Measurements from ENCODE around the gene CCDC146. TPM values are rescaled to one million over a fixed set of nuclear protein-coding genes. Genes with fewer than 3 reads are reported as not detected.

Gene CCDC146
- total and polyA plus RNA-seq, 9 of the 15 experiments (the other 6 are each of a cell fraction or from before 2014, with no cell fraction given): 0.10 to 0.98 (median 0.26) TPM; not detected in 1

- TF ChIP-seq KLF6 (CRISPR knock-in tag; IDR thresholded peaks at IDR 0.05; ENCODE audit: borderline replicate concordance) (no peak), ZNF778 (CRISPR knock-in tag; IDR thresholded peaks at IDR 0.05) (no peak), SIN3B (IDR thresholded peaks at IDR 0.05; ENCODE audit: low read depth) (no peak), HIVEP1 (CRISPR knock-in tag; IDR thresholded peaks at IDR 0.05) (no peak), PRMT5 (CRISPR knock-in tag; IDR thresholded peaks at IDR 0.05) (no peak)
Observed at GRCh38 chr7:77246026-77246640, 123.7 kb downstream of the CCDC146 start (continued).

- no peak overlapping the region for H3K27ac ChIP-seq (ENCODE audit: extremely low read depth, low read depth, low read length)
- FAIRE-seq (peak; percentile 89), DNase-seq (ENCODE audit: extremely low read depth in 1 of 4, low spot score in 3 of 4) (peak; percentile 69 to 82 (median 74)), ATAC-seq (peak; percentile 97)
- no peaks in the 10 kb centered on the region; a peak in 1 of 5 replicates for H3K4me1 ChIP-seq (replicated peaks in 1 of 2; ENCODE audit: control insufficient read depth in 2 of 2, insufficient read depth in 2 of 2, low read length in 2 of 2)
- H3K27me3 ChIP-seq (ENCODE audit: control insufficient read depth in 2 of 2, insufficient read depth in 2 of 2, low read length in 2 of 2): no peaks in the 10 kb centered on the region
- ChIA-PET CTCF (ENCODE audit: low intra/inter-chr PET ratio) (interaction anchor here (0.6 to 1.2 kb wide), 5 partner anchors 85 to 1070 kb away, joined by 3 to 8 read pairs (median 3); no protein-coding TSS in a partner anchor), POLR2A (interaction anchor here (0.5 to 1.5 kb wide), 3 partner anchors 10 to 19 kb away, joined by 3 to 4 read pairs (median 3); no protein-coding TSS in a partner anchor)
- H3K4me3 ChIP-seq: no peak overlapping the region
- no peaks in the 10 kb centered on the region for H3K36me3 ChIP-seq (ENCODE audit: control insufficient read depth, insufficient read depth, low read length)
- 17% methylated on average over 3 of the region's 3 CpGs for WGBS (ENCODE audit: insufficient coverage, low coverage, missing lambda C conversion rate)
- H4K20me1 ChIP-seq (replicated peaks; ENCODE audit: control insufficient read depth, insufficient read depth, low read length): no peaks in the 10 kb centered on the region
- intact Hi-C loops (cut with micrococcal nuclease) (loop anchor here (2.0 to 10.0 kb wide), 2 partner anchors 83 to 123 kb away; partner anchors contain the start of gene CCDC146), in situ Hi-C loops (cut with MboI) (loop anchor here (25.0 kb wide), 1 partner anchor 610 kb away; the partner anchor contains the start of gene POMZP3)
- no TSS peak for BruUV-seq (replicated peaks)
- H3K9ac ChIP-seq (ENCODE audit: insufficient read depth in 1 of 2, low read depth in 2 of 2, low read length in 2 of 2): no peak overlapping the region
- H3K4me2 ChIP-seq (ENCODE audit: insufficient read depth, low read length): no peak overlapping the region
- no peak overlapping the region for H2AFZ ChIP-seq (ENCODE audit: low read depth, low read length)
- no peaks in the 10 kb centered on the region for H3K9me1 ChIP-seq (ENCODE audit: control insufficient read depth, insufficient read depth, low read length)
- H3K9me3 ChIP-seq (replicated peaks; ENCODE audit: control insufficient read depth, insufficient read depth, low read depth, low read length): no peaks in the 10 kb centered on the region
- no peaks in the 10 kb centered on the region for H3K79me2 ChIP-seq (ENCODE audit: control insufficient read depth, insufficient read depth, low read length)
- no peak for TF ChIP-seq ZBTB12 (CRISPR knock-in tag; IDR thresholded peaks at IDR 0.05)
- TF ChIP-seq PBX2 (CRISPR knock-in tag; IDR thresholded peaks at IDR 0.05; ENCODE audit: low read depth): no peak
- TF ChIP-seq PBX2 (tag; conservative IDR thresholded peaks at IDR 0.05; ENCODE audit: low read depth): 0 out of 2 replicates have a peak, but pooled peaks have one; percentile 26
- peak; percentile 69 to 89 (median 84) for TF ChIP-seq CTCF (IDR thresholded peaks at IDR 0.05 in 2 of 3, conservative IDR thresholded peaks at IDR 0.05 in 1 of 3; ENCODE audit: insufficient read depth in 2 of 3, low read depth in 1 of 3, low read length in 3 of 3)
- TF ChIP-seq YY1 (IDR thresholded peaks at IDR 0.05; ENCODE audit: borderline replicate concordance in 1 of 3, control insufficient read depth in 1 of 3, extremely low read depth in 1 of 3, insufficient read depth in 3 of 3, insufficient read length in 1 of 3, insufficient replicate concordance in 2 of 3, low read depth in 1 of 3, low read length in 2 of 3): peak in 2 of 3 experiments; percentile 30 to 51
- TF ChIP-seq NFATC3 (IDR thresholded peaks at IDR 0.05): no peak
Observed at GRCh38 chr7:77247206-77247850, 124.9 kb downstream of the CCDC146 start.

Measured in K562 (cell line).